GM15510 (cell line): ENCODE measurements around the gene PCDHB6.

Source experiments
- POLR2A ChIP-seq: IDR thresholded peaks from 3 replicates; pipeline ENCODE4 v1.6.1; 2011; ENCODE audit warnings: borderline replicate concordance; ENCODE audit not compliant: insufficient read length; ENCODE audit errors: extremely low read depth

PCDHB6 gene

DNA sequence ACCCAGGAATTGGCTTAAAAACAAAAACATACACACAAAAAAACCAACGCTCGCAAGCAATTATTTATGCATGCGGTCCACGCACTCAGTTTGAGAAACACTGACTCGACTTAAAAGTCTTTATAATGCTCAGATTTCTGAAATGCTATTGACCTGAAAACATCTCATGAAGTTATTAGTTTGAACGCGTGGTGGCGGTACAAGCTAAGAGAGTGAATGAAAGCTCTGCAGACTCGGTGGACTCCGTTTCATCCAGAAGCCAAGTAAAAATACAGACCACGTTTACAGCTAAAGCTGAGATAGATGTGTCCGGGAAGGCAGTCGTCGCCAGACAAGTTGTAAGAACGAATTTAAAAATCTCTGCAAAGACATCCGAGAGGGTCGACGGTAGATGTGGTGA lies at the start of gene PCDHB6:
PCDHB6 (plus strand) TSS at position 246 of the 400 bp plus-strand sequence. CDS start 201 bp downstream, outside the sequence.
- TF ChIP-seq POLR2A = no peak

GRCh38 chr5:141100243-141100805 lies 49.5 kb upstream of the PCDHB6 start, which contains the start of gene PCDHB3:
TSS of gene PCDHB3 (plus strand) at chr5:141100473. CDS start at chr5:141100650, 177 bp downstream.
- TF ChIP-seq POLR2A = no peak

DNA sequence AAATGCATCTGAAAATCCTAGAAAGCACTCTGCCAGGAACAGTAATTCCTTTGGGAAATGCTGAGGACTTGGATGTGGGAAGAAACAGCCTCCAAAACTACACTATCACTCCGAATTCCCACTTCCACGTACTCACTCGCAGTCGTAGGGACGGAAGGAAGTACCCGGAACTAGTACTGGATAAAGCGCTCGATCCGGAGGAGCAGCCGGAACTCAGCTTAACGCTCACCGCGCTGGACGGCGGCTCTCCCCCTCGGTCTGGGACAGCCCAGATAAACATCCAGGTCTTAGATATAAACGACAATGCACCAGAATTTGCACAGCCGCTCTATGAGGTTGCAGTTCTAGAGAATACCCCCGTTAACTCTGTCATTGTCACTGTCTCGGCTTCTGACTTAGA lies 48.8 kb upstream of the PCDHB6 start:
- TF ChIP-seq POLR2A = no peak

GRCh38 chr5:141105350-141105749 lies 44.5 kb upstream of the PCDHB6 start:
- no peak for TF ChIP-seq POLR2A

GRCh38 chr5:141119250-141119649 lies 30.6 kb upstream of the PCDHB6 start:
- TF ChIP-seq POLR2A = no peak

DNA sequence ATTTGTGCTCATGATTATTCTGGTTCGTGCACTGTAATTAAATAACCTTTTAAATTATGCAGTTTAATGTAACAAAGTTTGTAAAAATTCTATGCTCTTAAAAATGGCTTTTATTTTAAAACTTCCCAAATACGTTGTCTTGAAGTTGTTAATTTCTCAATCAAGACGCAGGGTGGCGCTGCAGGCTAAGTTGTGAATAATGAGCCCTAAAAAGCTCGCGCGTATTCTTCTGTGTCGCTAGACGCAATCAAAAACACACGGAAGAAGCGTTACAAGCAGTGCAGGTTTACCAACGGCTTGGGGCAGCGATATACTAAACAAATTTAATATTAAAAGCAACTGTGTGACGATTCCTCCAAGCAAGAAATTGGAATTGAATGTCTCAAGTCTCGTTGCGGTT lies 28.3 kb upstream of the PCDHB6 start, which contains the start of gene PCDHB4:
PCDHB4 (plus strand) TSS at position 256 of the 400 bp plus-strand sequence. CDS start 181 bp downstream, outside the sequence.
- no peak for TF ChIP-seq POLR2A

DNA sequence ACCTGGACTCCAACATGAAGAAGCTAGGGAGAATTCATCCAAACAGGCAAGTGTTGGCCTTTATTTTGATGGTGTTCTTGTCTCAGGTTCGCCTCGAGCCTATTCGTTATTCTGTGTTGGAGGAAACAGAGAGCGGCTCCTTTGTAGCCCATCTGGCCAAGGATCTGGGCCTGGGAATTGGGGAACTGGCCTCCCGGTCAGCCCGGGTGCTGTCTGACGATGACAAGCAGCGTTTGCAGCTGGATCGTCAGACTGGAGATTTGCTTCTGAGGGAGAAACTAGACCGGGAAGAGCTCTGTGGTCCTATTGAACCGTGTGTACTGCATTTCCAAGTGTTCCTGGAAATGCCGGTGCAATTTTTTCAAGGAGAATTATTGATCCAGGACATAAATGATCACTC lies 27.9 kb upstream of the PCDHB6 start:
- TF ChIP-seq POLR2A = no peak

DNA sequence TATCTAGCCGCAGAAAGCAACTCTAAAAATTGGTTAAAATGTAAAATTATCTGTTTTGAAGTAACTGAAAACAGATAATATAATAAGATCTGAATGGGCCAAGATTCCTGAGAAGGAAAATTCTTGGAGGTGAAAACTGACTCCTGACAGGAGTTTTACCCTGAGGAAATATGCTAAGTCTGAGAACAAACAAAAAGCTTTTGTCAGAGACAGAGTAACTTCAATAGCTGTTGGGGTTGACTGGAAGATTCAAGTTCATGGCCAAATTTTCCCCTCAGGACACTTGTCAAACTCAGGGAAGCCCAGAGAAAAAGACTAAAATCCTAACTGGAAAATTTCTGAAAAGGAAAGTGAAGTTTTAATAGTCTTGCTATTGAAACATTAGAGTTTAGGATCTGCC lies 22.6 kb upstream of the PCDHB6 start:
- TF ChIP-seq POLR2A = no peak

- no peak for TF ChIP-seq POLR2A
Measured at GRCh38 chr5:141135030-141135717, 14.7 kb upstream of the PCDHB6 start, which contains the start of gene PCDHB5. TSS of gene PCDHB5 (plus strand) at chr5:141135206. CDS start at chr5:141135435, 229 bp downstream.

DNA sequence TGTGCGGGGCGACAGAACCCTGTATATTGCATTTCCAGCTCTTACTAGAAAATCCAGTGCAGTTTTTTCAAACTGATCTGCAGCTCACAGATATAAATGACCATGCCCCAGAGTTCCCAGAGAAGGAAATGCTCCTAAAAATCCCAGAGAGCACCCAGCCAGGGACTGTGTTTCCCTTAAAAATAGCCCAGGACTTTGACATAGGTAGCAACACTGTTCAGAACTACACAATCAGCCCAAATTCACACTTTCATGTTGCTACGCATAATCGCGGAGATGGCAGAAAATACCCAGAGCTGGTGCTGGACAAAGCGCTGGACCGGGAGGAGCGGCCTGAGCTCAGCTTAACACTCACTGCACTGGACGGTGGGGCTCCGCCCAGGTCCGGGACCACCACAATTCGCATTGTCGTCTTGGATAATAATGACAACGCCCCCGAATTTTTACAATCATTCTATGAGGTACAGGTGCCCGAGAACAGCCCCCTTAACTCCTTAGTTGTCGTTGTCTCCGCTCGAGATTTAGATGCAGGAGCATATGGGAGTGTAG lies 14.1 kb upstream of the PCDHB6 start:
- TF ChIP-seq POLR2A = no peak

DNA sequence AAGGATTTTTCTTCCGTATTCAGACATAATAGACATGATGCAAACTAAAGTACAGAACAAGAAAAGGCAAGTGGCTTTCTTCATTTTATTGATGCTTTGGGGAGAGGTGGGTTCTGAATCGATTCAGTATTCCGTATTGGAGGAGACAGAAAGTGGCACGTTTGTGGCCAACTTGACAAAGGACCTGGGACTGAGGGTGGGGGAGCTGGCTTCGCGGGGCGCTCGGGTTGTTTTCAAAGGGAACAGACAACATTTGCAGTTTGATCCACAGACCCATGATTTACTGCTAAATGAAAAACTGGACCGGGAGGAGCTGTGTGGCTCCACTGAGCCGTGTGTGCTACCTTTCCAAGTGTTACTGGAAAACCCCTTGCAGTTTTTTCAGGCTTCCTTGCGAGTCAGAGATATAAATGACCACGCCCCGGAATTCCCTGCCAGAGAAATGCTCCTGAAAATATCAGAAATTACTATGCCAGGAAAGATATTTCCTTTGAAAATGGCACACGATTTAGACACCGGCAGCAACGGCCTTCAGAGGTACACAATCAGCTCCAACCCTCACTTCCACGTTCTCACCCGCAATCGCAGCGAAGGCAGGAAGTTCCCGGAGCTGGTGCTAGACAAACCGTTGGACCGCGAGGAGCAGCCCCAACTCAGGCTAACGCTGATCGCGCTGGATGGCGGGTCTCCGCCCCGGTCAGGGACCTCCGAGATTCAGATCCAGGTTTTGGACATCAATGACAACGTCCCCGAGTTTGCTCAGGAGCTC lies 551 bp downstream of the PCDHB6 start:
- TF ChIP-seq POLR2A = no peak

DNA sequence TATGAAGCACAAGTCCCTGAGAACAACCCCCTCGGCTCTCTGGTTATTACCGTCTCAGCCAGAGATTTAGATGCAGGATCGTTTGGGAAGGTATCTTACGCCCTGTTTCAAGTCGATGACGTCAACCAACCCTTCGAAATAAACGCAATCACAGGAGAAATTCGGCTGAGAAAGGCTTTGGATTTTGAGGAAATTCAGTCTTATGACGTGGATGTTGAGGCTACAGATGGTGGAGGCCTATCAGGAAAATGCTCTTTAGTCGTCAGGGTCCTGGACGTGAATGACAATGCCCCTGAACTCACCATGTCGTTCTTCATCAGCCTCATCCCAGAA lies 1.1 kb downstream of the PCDHB6 start:
- no peak for TF ChIP-seq POLR2A

DNA sequence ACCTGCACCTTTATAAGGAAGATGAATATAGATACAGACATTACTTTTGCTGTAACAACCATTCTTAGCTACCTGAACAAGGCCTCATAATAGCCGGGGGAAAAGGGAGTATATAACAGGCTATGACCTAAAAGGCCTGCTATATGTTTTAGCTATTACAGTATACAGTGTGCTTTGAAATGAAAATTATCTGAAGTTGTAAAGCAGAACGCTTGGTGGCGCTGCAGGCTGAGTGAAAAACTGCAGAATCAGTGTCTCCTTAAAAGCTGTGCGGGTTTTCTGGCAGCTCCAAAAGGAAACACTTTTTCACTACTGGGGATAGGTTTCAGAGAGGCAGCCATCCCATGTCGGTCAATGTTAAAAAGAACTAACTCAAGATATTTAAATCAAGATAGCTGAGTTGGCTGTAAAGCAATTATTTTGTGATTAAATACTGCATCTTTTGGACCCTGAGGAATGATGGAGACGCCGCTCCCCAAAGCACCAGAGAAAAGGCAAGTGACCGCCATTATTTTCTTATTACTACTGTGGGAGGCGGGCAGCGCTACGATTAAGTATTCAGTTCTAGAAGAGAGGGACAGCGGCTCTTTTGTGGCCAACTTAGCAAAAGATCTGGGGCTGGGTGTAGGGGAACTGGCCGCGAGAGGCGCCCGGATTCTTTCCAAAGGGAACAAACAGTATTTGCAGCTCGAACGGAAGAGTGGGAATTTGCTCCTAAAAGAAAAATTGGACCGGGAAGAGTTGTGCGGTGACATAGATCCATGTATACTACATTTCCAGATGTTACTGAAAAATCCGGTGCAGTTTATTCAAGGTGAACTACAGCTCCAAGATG lies 5.9 kb downstream of the PCDHB6 start:
- TF ChIP-seq POLR2A = no peak
